Neural progenitor cell (in vitro differentiated cells): ENCODE results near the gene MYO18B.

Experiments
- EZH2 ChIP-seq: fragments of 200-600 bp; sonication (generic); IDR thresholded peaks from 2 replicates; pipeline ENCODE4 v1.6.1; 2017; ENCODE audit warnings: antibody characterized with exemption, mild to moderate bottlenecking, moderate library complexity
- EZH2phosphoT487 ChIP-seq: fragments of 200-600 bp; sonication (generic); IDR thresholded peaks from 2 replicates; pipeline ENCODE4 v1.6.1; 2017; ENCODE audit warnings: antibody characterized with exemption
- TF ChIP-seq, protein P1 (sequence below): fragments of 200-600 bp; sonication (generic); IDR thresholded peaks from 2 replicates; pipeline ENCODE4 v1.5.1; 2017; ENCODE audit warnings: antibody characterized with exemption, mild to moderate bottlenecking

DNA sequence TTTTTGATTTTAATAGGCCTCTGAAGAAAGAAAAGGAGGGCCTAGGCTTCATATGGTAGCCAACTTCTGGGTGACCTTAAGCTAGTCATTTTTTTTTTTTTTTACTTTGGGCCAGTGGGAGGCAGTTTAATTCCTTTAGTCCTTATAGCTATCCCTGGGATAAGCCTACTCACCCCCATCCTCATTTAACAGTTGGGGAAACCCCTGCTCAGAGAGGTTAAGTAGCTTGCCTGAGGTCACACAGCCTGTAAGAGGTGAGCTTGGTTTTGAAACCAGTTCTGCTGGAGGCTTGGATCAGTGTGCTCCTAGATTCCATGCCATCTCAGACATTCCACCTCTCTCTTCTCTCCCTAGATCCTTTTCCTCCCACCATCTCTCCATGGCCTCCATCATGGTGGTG, 86.4 kb downstream of the MYO18B start:
- TF ChIP-seq, protein P1, sequence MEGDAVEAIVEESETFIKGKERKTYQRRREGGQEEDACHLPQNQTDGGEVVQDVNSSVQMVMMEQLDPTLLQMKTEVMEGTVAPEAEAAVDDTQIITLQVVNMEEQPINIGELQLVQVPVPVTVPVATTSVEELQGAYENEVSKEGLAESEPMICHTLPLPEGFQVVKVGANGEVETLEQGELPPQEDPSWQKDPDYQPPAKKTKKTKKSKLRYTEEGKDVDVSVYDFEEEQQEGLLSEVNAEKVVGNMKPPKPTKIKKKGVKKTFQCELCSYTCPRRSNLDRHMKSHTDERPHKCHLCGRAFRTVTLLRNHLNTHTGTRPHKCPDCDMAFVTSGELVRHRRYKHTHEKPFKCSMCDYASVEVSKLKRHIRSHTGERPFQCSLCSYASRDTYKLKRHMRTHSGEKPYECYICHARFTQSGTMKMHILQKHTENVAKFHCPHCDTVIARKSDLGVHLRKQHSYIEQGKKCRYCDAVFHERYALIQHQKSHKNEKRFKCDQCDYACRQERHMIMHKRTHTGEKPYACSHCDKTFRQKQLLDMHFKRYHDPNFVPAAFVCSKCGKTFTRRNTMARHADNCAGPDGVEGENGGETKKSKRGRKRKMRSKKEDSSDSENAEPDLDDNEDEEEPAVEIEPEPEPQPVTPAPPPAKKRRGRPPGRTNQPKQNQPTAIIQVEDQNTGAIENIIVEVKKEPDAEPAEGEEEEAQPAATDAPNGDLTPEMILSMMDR, result no peak
- no peak for TF ChIP-seq EZH2
- TF ChIP-seq EZH2phosphoT487, result no peak
